Prostate gland (tissue), 2 donors: Measurements from ENCODE around the gene C22orf42.
A peak's percentile ranks its signal among the peaks of the same experiment; 100 is the strongest.

Source experiments
- CTCF ChIP-seq, 4 experiments: fragments of 200-600 bp in 2 of 4; fragments of 450-650 bp in 2 of 4; sonication (generic) in 2 of 4; IDR thresholded peaks; 1 replicate in 3 of 4; 2 replicates in 1 of 4; pipeline ENCODE4 v1.5.1; 2016 to 2019; ENCODE audit warnings: antibody characterized with exemption in 4 of 4, mild to moderate bottlenecking in 2 of 4, moderate library complexity in 2 of 4
- POLR2A ChIP-seq: fragments of 450-650 bp; IDR thresholded peaks from one replicate; pipeline ENCODE4 v1.6.1; 2016; ENCODE audit warnings: antibody characterized with exemption, mild to moderate bottlenecking
- POLR2AphosphoS5 ChIP-seq: sonication (generic); formaldehyde crosslinking; IDR thresholded peaks from one replicate; pipeline ENCODE4 v1.6.1; 2017; ENCODE audit warnings: antibody characterized with exemption

GRCh38 chr22:32206774-32207758 lies 48.0 kb upstream of the C22orf42 start:
- TF ChIP-seq POLR2A (no peak), POLR2AphosphoS5 (peak; percentile 40), CTCF (IDR thresholded peaks at IDR 0.05) (peak in 3 of 4 experiments; percentile 60 to 76 (median 66))
